HG03103 (cell line): Measurements from ENCODE around the gene TNS1.

Experiments
- ATAC-seq: cut with Tn5 transposase; IDR thresholded peaks from one replicate; pipeline ENCODE4 v1.9.1; 2021; ENCODE audit warnings: low read depth; ENCODE audit not compliant: unreplicated experiment

TNS1 gene

GRCh38 chr2:217902379-217903141, 100.2 kb downstream of the TNS1 start:
- ATAC-seq, result no peak

- no peak for ATAC-seq
Observed at GRCh38 chr2:217901835-217902378, 100.9 kb downstream of the TNS1 start.

DNA sequence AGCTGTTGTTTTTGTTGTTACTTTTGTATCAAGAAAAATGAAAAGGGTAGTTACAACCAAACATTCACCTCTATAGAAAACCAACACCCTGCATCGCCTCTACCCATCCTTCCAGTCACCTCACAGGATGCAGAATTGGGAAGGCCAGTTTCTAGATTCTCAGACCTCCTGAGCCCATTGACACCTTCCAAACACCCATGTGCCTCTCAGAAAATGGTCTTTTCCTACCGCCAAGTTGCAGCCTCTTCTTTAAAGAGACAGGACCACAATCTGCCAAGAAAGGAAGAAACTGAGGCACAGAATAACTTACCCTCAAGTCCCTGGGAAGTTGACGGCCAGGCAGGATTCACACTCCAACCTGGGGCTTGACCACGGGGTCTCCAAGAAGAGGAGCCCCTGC, 101.4 kb downstream of the TNS1 start:
- ATAC-seq, result no peak

DNA sequence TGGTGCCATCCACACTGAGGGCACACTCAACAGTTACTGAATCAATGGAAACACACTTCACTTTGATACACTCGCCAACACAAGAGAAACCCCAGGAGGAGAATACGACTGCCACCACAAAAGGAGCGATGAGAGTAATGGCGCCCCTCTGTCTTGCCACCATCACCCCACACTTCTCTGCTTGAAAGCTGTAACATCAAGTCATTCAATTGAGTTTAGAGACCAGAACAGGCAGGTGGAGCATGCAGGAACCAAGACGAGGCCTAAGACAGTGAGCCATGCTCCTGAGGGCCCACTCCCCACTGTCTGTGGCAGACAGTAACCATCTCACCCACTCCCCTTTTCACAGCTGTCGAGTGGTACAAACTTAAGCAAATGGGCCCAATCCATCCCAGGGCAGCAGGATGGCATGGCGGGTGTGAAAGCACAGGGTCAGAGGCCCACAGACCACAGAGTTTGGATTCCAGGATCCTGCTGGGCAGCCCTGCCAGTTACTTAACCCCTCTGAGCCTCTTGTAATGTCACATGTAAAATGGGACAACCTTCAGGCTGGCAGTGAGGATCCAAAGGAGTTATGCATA, 101.9 kb downstream of the TNS1 start:
- ATAC-seq, result no peak

DNA sequence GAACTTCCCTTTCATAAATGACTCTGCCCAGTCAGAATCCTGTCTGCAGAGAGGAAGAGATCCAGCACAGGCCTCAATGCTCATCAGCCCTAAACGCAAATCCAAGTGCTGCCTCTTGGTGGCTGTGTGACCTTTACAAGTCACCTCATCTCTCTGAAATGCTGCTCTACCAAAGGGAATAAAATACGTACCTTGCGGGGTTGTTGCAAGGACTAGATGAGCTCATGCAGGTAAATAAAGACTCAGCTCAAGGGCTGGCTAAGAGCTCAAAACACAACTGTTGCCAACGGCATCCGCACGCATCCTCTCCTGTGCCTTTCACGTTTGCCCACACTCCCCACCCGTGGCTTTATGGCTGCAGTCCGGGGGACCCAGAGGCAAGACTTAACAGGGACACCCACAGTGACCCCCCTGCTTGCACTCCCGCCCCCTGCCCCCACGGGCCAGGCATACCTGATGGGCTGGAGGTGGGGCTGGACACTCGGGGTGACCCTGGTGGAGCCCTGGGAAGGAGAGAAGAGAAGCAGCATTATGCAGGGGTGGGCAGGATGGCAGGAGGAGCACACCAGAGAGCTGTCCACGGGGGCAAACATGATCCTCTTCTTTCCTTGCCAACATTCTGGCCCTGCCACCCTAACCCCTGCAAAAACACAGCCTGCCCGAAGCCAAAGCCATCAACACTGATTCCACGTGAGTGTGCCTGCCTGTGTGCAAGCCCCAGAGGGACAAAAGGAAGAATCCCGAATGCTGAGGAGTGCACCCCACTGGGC, 102.6 kb downstream of the TNS1 start:
- ATAC-seq, result no peak

DNA sequence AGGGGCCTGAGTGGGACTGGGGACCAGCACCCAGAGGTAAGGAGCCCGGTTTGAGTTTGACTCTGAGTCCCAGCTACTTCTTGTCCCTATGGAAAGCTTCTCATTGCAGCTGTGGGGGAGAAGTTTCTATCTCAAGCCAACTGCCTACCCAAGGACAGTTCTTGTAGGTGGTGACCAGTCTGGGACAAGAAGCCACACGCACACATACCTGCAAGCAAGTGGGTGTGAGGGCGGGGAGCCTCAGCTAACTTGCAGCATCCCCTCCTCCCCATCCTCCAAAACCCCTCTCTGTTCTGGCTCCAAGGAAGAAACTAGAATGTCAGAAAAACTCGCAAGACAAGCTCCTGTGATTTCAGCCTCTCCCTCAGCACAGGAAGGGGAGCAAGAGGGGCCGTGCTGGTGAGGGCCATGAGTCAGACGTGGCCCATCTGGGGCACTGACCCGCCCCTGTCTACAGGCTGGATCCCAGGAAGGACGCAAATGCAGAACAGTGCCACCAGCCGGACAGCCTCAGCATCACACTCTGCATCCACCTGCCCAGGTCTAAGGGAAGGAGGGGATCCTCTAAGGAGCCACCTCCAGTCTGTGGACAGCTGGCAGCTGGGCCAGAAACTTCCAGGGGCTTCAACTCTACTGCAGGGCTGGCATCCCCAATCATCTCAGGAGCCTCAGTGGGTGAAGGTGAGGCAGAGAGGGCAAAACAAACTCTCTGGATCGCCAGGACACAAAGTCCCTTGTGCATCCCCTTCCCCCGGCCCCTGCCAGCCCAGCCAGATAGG, 103.4 kb downstream of the TNS1 start:
- no peak for ATAC-seq

DNA sequence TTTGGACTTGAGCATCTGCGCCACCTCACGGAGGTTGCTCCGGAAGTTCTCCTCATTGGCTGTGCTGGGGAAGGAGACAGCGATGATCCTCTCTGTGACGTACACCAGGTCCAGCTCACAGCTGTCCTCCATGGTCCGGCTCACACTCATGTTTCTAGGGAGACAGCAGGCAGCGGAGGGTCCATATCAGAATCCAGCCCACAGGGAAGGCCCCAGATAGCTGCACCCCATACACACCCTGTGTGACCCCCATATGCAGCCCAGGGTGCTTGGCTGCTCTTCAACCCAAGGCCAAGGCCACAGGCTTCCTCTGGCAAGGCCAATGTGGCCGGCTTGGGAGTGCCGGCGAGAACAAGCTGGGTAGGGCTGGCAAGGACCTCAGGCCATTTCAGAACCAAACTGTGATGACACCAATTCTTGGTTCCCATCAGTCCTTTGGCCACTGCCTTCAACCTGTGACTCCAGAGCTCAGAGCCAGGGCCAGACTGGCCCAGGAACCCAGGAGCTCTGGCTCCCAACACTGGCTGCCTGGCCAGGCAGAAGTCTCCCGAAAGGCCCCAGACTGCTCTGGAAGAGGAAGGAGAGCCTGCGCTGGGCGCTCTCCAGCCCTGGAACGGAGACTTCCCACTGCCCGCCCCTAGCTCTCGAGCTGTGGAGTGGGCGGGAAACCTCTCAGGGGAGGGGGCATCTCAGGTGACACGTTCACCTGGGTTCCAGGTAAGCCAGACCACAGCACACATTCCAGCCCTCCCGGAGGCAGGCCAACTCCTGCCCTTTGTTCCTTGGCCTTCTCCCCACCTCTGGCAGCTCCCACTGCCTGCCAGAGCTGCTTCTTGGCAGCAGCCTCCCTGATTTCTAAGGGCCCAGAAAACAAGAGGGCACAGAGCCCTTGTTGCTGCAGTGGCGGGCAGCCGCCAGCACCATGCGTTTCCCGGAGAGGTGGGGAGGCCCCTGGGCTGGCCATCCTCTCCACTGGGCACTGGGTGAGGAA, 104.7 kb downstream of the TNS1 start:
- ATAC-seq, result no peak

GRCh38 chr2:217897091-217897715, 105.6 kb downstream of the TNS1 start:
- no peak for ATAC-seq

- ATAC-seq, result no peak
Observed at GRCh38 chr2:217895070-217895635, 107.6 kb downstream of the TNS1 start.

DNA sequence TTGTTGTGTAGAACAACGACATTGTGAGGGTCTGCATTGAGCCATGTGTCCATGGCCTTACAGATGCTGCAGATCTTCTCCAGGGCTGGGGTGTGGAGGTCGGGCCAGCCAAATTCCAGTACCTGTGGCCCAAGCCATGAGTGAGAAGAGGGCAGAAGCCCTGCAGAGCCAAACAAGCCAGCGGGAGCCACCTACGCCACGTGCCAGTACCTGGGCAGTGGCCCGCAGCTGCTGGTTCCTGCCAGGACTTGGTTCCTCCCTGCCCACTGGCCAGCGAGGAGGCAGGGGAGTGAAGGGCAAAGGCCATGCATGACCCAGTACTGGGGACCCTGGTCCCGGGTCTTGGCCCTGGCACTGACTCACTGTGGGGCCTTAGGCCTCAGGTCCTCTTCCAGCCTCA, 109.4 kb downstream of the TNS1 start:
- no peak for ATAC-seq

DNA sequence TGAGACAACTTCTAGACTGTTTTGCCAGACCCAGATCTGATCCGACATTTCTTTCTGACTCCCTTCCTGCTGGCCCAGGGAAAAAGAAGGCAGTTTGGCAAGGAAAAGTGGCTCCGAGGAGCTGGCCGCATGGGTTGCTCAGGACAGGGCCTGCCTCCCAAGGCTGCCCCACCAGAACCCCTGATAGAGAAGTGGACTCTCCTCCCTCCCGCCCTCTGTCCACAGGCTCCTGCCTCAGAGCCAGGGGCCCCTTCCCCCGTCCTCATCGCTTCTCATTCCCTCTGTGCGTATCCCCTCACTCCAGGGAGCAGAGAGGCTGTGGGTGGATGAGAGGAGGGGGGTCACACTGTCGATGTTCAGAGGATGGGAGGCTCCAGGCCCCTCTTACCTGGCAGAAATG, 110.2 kb downstream of the TNS1 start:
- ATAC-seq, result no peak

DNA sequence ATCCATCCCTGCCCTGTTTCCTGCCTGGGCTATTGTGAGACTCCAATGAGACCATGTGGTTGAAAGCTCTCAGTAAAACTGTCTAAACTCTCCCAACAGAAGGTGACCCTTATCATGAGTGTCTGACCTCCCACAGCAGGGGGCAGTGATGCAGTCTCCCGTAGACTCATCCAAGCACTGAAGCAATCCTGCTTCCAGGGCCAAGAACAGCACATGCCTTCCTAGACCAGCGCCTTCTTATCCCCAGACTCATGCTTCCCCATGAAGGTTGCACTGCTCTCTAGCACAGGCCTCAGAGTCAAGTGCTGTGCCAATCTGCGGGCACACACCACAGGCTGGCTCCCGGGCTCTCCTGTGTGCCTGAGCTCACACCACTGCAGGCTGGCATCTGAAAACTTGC, 112.3 kb downstream of the TNS1 start:
- ATAC-seq, result no peak

GRCh38 chr2:217889656-217890055, 113.1 kb downstream of the TNS1 start:
- ATAC-seq, result no peak

DNA sequence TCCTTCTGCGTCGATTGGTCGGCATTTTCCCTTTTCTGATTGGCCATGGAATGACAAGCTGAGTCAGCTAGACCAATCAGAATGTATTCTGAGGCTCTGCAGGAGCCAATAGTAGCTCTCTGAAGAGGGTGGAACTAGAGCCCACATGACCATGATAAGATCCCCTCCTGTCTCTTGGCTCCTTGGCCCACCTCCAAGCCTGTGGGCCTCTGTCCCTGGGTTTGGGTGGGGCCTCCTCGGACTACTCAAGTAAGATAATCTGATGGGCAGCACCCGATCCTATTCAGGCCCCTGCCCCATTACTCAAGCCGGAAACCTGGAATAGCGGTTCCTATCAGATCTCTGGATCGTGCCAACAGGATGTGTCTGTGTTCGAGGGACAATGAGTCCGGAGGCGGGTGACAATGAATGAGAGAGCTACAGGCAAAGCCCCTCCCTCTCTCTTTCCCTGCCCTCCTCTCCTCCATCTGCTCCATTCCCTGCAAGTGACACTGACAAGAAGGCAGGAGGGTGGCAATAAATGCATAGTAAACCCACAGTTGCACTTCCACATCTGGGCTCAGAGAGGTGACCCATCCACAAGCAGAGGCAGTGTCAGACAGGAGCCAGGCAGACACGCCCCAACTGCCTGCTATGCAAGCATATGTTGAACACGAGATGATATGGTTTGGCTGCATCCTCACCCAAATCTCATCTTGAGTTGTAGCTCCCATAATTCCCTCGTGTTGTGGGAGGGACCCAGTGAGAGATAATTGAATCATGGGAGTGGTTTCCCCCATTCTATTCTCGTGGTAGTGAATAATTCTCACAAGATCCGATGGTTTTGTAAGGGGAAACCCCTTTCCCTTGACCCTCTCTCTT, 114.7 kb downstream of the TNS1 start:
- ATAC-seq, result no peak

DNA sequence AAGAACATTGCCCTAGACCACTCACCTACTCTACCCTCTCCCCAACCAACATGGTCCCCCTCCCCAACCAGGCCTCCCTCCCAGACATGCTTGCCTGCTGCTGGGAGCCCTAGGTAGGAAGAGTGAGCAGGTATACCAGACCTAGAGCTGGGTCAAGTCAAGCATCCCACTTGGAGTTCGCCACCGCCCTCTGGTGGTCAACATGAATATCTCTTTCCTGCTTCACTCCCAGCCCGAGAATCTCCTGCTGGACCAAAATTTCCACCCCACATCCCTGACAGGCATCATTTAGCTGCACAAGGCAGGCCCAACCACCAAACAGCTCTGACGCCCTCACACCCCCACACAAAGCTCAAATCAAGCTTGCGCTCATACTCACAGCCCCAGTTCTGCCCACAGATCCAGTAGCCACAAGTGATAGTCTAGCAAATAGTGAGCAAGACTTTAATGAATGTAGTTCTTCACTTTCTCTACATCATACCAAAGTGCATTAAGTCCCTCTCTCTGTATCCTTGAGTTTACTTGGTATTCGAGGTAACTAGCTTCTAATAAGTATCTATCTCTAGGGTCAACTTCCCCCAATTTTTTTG, 116.0 kb downstream of the TNS1 start:
- no peak for ATAC-seq

DNA sequence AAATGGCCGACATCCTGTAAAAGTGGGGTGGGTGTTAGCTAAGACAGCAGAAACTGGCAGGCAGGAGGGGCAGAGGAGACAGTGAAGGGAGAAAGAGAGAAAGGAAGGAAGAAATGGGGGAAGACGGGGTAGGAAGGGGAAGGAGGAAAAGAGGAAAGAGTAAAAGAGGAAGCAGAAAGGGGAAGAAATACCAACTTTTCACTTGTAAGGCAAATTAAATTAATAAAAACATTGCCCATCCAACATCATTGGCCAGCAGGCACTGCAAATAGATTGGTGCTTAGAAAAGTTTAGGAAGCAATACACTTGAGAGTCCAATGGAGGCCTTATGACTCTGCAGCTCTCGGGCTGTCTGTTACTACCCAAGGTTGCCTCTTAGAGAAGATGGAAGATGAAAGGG, 116.7 kb downstream of the TNS1 start:
- ATAC-seq, result no peak

DNA sequence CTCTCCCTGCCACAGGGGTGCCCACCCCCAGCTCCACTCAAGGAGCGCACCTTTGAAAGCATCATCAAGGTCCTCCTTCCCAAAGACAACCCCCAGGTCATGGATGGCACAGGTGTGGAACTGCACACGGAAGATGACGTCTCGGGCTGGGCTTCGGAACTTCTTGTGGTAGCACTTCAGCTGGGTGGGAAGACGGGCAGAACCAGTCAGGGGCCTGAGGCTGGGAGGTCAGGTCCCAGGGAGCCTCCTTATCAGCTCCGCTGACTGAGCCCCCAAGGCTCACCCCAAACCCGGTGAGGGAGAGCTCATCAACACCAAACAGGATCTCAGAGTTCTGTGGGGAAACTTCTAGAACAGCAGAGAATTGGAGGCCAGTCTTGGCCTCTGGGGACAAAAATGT, 117.8 kb downstream of the TNS1 start:
- no peak for ATAC-seq
